Keratinocyte (primary cell): ENCODE measurements around the gene CACNB2. TPM values are rescaled to one million over a fixed set of nuclear protein-coding genes. Genes with fewer than 3 reads are reported as not detected.
A peak's percentile ranks its signal among the peaks of the same experiment; 100 is the strongest.

Source experiments
- DNase-seq: peaks from one replicate; pipeline ENCODE4 v3.0.0-alpha.2; 2011; ENCODE audit warnings: low read depth, missing footprints, low spot score
- FAIRE-seq: peaks from 2 replicates; lab custom pipeline; 2011; peaks lifted over from hg19 to GRCh38; lab: Jason Lieb, UNC
- H2AFZ ChIP-seq: 2 replicates; pipeline ENCODE4 v1.6.0; 2012; ENCODE audit warnings: low read length, control low read depth, inconsistent platforms; ENCODE audit not compliant: control insufficient read depth
- H3K27ac ChIP-seq: 2 replicates; pipeline ENCODE4 v1.5.1; 2011; ENCODE audit warnings: low read length; ENCODE audit not compliant: control insufficient read depth, insufficient read depth
- H3K27me3 ChIP-seq: 3 replicates; pipeline ENCODE4 v1.6.0; 2011; ENCODE audit warnings: low read length; ENCODE audit not compliant: control insufficient read depth, insufficient read depth; ENCODE audit errors: extremely low read depth
- H3K36me3 ChIP-seq, 2 experiments: 2 replicates in 1 of 2; 3 replicates in 1 of 2; pipeline ENCODE4 v1.5.1; 2011; ENCODE audit warnings: low read length in 2 of 2, mild to moderate bottlenecking in 1 of 2; ENCODE audit not compliant: control insufficient read depth in 2 of 2, insufficient read depth in 2 of 2; ENCODE audit errors: extremely low read depth in 1 of 2
- H3K4me1 ChIP-seq: 3 replicates; pipeline ENCODE4 v1.5.1; 2011; ENCODE audit warnings: low read length; ENCODE audit not compliant: control insufficient read depth, insufficient read depth; ENCODE audit errors: extremely low read depth
- H3K4me2 ChIP-seq: 3 replicates; pipeline ENCODE4 v1.6.0; 2011; ENCODE audit warnings: low read depth, low read length; ENCODE audit not compliant: control insufficient read depth, insufficient read depth; ENCODE audit errors: extremely low read depth
- H3K4me3 ChIP-seq, 3 experiments: fragments of 200-600 bp in 1 of 3; sonication (generic) in 1 of 3; 2 replicates in 2 of 3; 3 replicates in 1 of 3; pipeline ENCODE4 v1.5.1; 2011 to 2016; ENCODE audit warnings: low read length in 3 of 3, mild to moderate bottlenecking in 3 of 3, control low read depth in 2 of 3, inconsistent platforms in 1 of 3, low read depth in 1 of 3, mixed read lengths in 1 of 3, mixed run types in 1 of 3, moderate library complexity in 1 of 3; ENCODE audit not compliant: control insufficient read depth in 2 of 3, insufficient read depth in 2 of 3; ENCODE audit errors: extremely low read depth in 1 of 3
- H3K79me2 ChIP-seq: 2 replicates; pipeline ENCODE4 v1.6.0; 2012; ENCODE audit warnings: low read length; ENCODE audit not compliant: control insufficient read depth, insufficient read depth
- H3K9ac ChIP-seq: 3 replicates; pipeline ENCODE4 v1.6.0; 2011; ENCODE audit warnings: low read length; ENCODE audit not compliant: control insufficient read depth, insufficient read depth; ENCODE audit errors: extremely low read depth
- H3K9me1 ChIP-seq: 3 replicates; pipeline ENCODE4 v1.6.0; 2011; ENCODE audit warnings: low read length; ENCODE audit not compliant: control insufficient read depth, insufficient read depth; ENCODE audit errors: extremely low read depth
- H3K9me3 ChIP-seq: 2 replicates; pipeline ENCODE4 v1.5.1; 2012; ENCODE audit warnings: low read depth, low read length; ENCODE audit not compliant: control insufficient read depth
- H4K20me1 ChIP-seq: 3 replicates; pipeline ENCODE4 v1.6.0; 2011; ENCODE audit warnings: low read length; ENCODE audit not compliant: control insufficient read depth, insufficient read depth; ENCODE audit errors: extremely low read depth
- EZH2 ChIP-seq: IDR thresholded peaks from one replicate; pipeline ENCODE4 v1.6.1; 2012; ENCODE audit warnings: inconsistent platforms, mild to moderate bottlenecking, low read length, moderate library complexity
- dilution Hi-C: fragments of 300-500 bp; cut with MboI; formaldehyde crosslinking; loops from one replicate; pipeline ENCODE4 v1.7.0; 2020; ENCODE audit warnings: low sequenced_read_pairs; ENCODE audit not compliant: extremely low pct_ligation_motif_present
- polyA plus RNA-seq, 5 experiments: library from polyadenylated mRNA; depleted of rRNA in 3 of 5; stranded (reverse) in 3 of 5; stranded (forward) in 1 of 5; unstranded in 1 of 5; fragments of >200 nt; gene quantifications; 1 replicate in 1 of 5; 2 replicates in 3 of 5; 3 replicates in 1 of 5; pipeline versions ENCODE4 v1.2.1 to v1.2.3, GENCODE V29; 2011 to 2012; ENCODE audit warnings: missing spikeins in 2 of 5, low read depth in 1 of 5, low replicate concordance in 1 of 5
- TF ChIP-seq, protein P1 (sequence below), 3 experiments: IDR thresholded peaks in 1 of 3; conservative IDR thresholded peaks in 1 of 3; optimal IDR thresholded peaks in 1 of 3; 2 replicates in 2 of 3; 3 replicates in 1 of 3; pipeline versions ENCODE3 to v1.5.1; 2011; ENCODE audit warnings: low read length in 3 of 3, mild to moderate bottlenecking in 3 of 3, moderate library complexity in 2 of 3, control low read depth in 1 of 3, inconsistent platforms in 1 of 3; ENCODE audit not compliant: insufficient read depth in 2 of 3; ENCODE audit errors: extremely low read depth in 1 of 3

Gene CACNB2
- polyA plus RNA-seq, 1 donor (not counting 4 experiments of a cell fraction or from before 2014, with no cell fraction given), result 0.03 TPM

DNA sequence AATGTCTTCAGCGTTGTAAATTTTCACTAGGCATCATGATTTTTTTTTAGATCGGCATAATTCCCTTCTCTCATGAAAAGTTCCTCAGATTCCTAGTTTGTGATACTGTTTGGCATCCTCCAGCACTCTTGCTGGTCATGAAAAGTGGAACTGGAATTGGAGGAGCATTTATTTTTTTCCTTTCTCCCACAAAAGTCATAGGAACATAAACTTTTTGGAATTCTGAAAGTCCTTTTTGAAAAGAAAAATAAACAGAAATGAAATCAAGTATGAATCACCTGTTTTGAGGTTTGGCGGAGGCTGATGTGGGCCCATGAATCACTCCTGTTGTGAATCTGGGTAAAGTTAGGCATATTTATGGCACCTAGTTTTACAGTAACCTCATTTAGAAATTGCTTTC is 17.7 kb downstream of the CACNB2 start:
- FAIRE-seq (peak; percentile 75), DNase-seq (no peak)
- TF ChIP-seq, protein P1, sequence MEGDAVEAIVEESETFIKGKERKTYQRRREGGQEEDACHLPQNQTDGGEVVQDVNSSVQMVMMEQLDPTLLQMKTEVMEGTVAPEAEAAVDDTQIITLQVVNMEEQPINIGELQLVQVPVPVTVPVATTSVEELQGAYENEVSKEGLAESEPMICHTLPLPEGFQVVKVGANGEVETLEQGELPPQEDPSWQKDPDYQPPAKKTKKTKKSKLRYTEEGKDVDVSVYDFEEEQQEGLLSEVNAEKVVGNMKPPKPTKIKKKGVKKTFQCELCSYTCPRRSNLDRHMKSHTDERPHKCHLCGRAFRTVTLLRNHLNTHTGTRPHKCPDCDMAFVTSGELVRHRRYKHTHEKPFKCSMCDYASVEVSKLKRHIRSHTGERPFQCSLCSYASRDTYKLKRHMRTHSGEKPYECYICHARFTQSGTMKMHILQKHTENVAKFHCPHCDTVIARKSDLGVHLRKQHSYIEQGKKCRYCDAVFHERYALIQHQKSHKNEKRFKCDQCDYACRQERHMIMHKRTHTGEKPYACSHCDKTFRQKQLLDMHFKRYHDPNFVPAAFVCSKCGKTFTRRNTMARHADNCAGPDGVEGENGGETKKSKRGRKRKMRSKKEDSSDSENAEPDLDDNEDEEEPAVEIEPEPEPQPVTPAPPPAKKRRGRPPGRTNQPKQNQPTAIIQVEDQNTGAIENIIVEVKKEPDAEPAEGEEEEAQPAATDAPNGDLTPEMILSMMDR (optimal IDR thresholded peaks at IDR 0.05 in 1 of 3, IDR thresholded peaks at IDR 0.05 in 1 of 3, conservative IDR thresholded peaks at IDR 0.05 in 1 of 3; ENCODE audit: extremely low read depth in 1 of 3, insufficient read depth in 2 of 3, low read length in 3 of 3), result no peak
- no peak for TF ChIP-seq EZH2
- no peak overlapping the region for H2AFZ ChIP-seq
- no peak overlapping the region for H3K9ac ChIP-seq
- no peak overlapping the region for H3K27ac ChIP-seq
- no peaks in the 10 kb centered on the region for H3K9me3 ChIP-seq
- no peaks in the 10 kb centered on the region for H3K9me1 ChIP-seq
- peaks cover 7% of the 10 kb centered on the region for H3K4me1 ChIP-seq
- H3K4me2 ChIP-seq, result peak overlapping the region; percentile 62
- H3K36me3 ChIP-seq, result no peaks in the 10 kb centered on the region
- dilution Hi-C loops, result no loop called here
- H3K27me3 ChIP-seq, result peaks cover 4% of the 10 kb centered on the region
- H3K79me2 ChIP-seq, result no peaks in the 10 kb centered on the region
- no peaks in the 10 kb centered on the region for H4K20me1 ChIP-seq
- no peak overlapping the region for H3K4me3 ChIP-seq

DNA sequence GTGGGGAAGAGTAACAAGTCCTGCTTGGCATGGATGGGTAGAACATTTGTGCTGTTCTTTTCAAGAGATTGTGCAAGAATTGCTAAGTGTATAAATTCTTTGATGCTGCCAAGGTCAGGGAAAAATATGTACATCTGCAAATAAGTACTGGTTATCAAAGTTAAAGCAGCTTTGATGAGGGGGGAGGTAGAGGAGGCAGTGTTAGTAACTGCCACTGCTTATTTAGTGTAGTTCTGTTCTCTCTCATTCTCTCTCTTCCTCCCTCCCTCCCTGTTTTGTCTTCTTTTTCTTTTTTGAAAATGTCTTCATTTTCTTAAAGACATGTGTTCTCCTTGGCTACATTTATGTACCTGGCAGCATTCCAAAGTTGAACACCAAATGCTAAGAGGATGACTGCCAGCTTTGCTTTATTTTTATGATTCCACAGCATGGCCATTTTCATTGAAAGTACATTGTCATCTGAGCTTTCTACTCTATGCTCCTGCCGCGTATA is 18.6 kb downstream of the CACNB2 start:
- Histone ChIP-seq H3K36me3 (no peaks in the 10 kb centered on the region), H3K9ac (no peak overlapping the region), H3K4me1 (peaks cover 7% of the 10 kb centered on the region), H3K27me3 (peaks cover 4% of the 10 kb centered on the region), H2AFZ (no peak overlapping the region), H4K20me1 (no peaks in the 10 kb centered on the region), H3K4me2 (no peak overlapping the region), H3K4me3 (no peak overlapping the region), H3K9me3 (no peaks in the 10 kb centered on the region), H3K79me2 (no peaks in the 10 kb centered on the region), H3K9me1 (no peaks in the 10 kb centered on the region), H3K27ac (no peak overlapping the region)
- no peak for FAIRE-seq
- dilution Hi-C loops, result no loop called here
- TF ChIP-seq, protein P1 (optimal IDR thresholded peaks at IDR 0.05 in 1 of 3, IDR thresholded peaks at IDR 0.05 in 1 of 3, conservative IDR thresholded peaks at IDR 0.05 in 1 of 3; ENCODE audit: extremely low read depth in 1 of 3, insufficient read depth in 2 of 3, low read length in 3 of 3), result no peak
- TF ChIP-seq EZH2, result no peak
- no peak for DNase-seq
